Activated T-helper 1 cell treated with Interleukin-2 at 50 U/mL for 16 hours (primary cell): ENCODE data around the gene PTMA.
"Not testable (repeated sequence)": the region's sequence is repeated elsewhere in the genome, so short reads cannot be mapped to it uniquely, and the experiment has no call there.

ENCODE experiments used
- DNase-seq: peaks from one replicate; pipeline ENCODE4 v3.0.0-alpha.2; 2020; ENCODE audit warnings: low read depth

PTMA gene, protein sequence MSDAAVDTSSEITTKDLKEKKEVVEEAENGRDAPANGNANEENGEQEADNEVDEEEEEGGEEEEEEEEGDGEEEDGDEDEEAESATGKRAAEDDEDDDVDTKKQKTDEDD

DNA sequence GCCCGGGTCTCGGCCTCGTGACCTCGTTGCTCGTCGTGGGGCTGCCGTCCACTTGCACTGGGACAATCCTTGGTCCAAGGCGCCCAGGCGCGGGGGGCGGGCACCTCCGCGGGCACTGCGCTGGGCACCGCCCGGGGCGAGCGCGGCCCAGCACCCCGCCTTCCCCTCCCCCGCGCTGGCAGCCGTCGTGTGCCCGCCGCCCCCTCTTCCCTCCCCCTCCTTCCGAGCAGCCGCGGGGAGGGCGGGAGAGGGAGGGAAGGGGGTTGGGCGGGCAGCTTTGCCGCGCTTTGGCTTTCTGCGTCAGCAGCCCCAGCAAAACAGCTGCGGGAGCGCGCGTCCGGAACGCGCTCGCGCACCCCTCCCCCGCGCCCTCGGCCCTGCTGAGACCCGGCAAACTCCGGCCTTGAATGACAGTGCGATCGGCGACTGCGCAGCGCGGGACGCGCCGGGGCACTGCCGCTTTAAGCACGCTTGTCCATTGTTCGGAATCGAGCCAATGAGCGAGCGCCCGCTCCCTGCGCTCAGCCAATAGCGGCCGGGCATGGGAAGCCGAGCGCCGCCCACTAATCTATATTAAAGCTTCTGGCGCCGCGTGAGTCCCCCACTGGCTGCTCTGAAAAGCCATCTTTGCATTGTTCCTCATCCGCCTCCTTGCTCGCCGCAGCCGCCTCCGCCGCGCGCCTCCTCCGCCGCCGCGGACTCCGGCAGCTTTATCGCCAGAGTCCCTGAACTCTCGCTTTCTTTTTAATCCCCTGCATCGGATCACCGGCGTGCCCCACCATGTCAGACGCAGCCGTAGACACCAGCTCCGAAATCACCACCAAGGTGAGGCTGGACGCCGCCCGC is at the start of gene PTMA:
TSS of gene PTMA (plus strand) at position 599 of the 846 bp plus-strand sequence. CDS start at position 781, 182 bp downstream.
- DNase-seq: peak; percentile 100

DNA sequence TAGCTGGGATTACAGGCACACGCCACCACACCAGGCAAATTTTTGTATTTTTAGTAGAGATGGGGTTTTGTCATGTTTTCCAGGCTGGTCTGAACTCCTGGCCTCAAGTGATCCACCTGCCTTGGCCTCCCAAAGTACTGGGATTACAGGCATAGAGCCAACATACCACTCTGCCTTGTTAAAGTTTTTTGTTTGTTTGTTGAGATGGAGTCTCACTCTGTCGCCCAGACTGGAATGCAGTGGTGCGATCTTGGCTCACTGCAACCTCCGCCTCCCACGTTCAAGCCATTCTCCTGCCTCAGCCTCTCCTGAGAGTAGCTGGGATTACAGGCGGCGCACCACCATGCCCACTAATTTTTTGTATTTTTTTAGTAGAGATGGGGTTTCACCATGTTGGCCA is 48.3 kb upstream of the PTMA start:
- not testable (repeated sequence) for DNase-seq

DNA sequence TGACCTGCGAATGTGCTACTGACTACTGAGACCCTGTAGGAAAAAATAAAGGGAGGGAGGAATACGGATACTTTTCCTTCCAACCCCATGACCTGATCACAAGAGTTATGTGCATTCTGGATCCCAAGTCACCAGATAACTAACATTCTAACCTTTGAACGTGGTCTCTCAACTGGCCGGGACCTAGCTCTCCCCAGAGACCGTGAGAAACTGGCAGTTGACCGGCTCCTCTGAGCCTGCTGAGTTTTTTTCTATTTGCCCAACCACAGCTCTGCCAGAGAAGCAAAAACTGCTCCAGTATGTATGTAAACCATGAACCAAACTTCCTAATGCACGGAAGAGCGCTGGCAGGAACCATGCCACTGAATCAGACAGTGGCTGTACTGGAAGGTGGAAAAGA is 47.5 kb upstream of the PTMA start:
- DNase-seq: no peak

DNA sequence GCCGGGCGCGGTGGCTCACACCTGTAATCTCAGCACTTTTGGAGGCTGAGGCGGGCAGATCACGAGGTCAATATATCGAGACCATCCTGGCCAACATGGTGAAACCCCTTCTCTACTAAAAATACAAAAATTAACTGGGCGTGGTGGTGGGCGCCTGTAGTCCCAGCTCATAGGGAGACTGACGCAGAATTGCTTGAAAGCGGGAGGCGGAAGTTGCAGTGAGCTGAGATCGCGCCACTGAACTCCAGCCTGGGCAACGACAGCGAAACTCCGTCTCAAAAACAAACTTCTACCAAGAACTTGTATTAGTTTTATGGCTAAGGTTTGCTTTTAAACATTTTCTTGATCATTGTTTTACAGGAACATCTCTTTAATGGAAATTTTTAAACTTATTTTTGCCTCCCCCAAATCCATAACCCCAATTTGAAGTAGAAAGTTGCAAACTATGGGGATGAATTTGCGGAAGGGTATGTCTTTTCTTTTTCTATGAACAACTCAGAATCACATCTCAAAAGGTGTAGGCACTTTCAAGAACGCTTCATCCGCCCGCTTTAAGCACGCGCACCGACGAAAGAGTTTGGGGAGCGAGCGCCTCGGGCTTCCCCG is 46.8 kb upstream of the PTMA start:
- no peak for DNase-seq

DNA sequence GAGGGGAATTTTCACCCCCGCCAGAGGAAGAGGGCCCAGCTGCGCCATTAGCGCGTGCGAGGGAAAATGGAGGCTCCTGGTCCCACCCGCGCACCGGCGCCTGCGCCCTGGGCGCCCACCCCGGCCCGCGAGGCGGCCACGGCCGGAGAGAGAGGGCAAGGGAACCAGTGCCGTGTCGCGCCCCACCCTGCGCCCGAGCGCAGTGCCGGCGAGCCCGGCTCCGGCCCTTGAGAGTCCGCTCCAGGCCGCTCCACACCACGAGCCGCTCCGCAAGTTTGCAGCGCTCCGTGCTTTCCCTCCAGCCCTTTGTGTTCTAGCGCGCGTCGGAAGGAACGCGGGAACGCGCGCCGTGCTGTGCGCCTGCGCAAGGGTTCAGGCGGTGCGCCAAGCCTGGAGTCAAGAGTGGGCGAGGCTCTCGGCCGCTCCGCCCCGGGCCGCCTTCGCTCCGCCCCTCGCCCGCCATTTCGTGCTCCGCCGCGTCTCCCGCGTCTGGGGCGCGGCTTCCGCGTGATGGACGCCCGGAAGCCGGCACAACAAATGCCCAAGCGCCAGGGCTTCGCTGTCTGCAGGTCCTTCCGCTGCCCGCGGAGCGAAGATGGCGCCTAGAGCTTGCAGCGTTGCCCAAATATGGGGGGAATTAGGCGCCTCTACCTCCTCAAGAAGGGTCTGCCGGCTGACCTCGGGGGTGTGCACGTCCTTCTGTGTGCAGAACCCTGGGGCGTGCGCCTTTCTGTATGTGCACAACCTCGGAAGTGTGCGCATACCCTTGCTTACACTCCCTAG is 46.1 kb upstream of the PTMA start:
- peak; percentile 95 for DNase-seq

DNA sequence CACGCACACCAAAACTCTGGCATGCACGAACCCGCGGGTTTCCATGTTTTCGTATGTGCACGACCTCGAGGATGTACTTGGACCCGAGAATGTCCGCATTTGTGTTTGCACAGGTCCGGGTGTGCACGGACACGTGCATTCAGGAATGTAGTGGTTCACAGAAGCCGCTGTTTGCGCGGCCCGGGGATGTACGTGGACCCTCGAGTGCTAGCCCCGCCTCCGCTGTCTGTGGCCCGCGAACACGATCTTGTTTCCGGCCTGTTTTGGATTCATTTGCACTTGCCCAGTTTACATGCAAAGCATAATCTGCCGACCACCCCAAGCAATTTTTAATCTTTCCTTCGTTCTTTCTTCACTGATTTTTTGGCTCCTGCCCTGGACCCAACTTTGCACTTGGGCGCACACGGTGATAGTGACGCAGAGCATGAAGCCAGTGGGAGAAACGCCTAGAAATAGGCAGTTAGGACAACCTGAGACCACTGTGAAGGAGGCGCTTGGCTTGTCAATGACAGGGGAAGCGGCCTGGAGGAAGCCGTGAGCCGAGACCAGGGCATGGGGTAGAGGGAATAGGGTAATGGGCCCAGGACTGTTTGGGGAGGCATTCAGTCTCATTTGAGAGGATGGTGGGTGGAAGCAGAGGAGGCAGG is 45.4 kb upstream of the PTMA start:
- no peak for DNase-seq

DNA sequence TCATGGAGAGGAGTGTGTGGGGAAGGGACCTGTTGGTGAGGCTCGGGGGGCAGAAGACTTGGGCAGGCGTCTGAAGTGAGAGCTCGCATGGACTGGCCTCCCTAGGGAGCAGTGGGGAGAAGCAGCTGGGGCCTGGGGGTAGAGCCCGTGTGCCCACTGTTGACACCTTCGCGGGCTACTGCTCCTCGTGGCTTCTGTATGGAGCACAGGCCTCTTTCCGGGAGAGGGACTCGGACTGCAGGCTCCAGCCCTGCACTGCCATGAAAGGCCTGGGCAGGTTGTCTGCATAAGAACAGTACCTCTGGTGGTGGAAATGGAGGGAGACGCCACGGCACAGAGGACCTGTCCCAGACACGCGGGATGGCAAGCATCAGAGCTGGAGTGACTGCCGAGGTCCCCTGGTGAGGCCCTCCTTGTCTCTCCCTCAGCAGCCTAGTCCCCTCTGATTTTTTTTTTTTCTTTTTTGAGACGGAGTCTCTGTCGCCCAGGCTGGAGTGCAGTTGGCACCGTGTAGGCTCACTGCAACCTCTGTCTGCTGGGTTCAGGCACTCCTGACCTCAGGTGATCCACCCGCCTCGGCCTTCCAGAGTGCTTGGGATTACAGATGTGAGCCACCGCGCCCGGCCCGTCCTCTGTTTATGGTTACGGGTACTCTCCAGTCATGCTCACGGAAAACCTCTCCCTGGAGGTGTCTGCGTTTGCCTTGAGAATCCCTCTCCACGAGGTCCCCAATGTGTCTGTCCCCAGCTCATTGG is 44.7 kb upstream of the PTMA start:
- DNase-seq: no peak

DNA sequence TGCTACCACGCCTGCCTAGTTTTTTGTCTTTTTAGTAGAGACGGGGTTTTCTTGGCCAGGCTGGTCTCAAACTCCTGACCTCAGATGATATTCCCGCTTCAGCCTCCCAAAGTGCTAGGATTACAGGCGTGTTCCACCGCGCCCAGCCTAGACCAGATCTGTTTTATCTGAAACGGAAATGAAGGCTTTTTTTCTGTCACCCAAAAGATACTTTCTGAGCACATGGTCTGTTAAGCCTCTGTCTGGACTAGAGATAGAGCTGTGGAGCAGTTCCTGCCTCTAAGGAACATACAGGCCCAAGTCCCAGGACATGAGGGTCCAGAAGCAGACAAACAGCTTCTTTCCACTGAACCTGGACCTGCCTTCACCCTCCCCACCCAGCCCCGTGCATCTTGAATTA is 43.6 kb upstream of the PTMA start:
- no peak for DNase-seq

DNA sequence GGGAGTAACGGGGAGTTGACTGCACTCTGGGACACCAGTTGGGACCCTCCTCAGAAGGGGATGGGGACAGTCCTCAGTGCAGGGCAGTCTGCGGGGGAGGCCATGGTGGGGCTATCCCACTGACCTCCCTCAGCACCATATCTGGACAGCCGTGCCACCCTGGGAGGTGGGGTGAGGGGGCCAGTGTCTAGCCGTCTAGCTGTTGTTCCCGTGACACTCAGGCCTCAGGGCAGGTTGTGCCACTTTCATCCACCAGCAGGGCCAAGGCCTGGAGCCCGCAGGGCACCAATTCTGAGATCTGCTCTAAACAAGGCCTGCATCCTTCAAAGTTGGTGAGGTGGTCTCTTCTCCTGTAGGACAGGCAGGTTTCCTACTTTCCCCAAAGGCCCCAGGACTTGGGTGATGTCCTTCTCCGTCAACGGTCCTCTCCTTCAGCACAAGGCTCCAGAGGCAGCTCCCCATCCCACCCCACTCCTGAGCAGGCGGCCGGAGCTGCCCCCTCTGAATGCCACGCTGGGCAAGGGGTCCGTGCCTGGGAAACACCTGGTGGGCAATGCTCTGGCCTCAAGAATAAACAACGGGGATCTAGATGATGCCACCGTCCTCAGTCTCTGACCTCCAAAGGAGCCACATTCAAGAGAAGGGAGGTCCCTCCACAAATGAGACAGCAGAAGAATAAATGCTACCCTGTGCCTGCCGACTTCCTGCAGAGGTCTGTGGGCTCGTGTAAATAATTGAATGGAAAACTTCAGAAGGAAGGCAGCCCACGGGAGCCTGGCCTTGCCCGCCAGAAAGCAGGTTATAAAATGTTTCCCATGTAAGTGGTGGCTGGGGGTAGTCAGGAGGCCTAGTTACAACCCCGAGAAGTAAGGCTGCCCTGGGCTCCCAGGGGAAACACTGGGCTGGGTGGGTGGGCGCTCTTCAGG is 42.8 kb upstream of the PTMA start:
- no peak for DNase-seq

DNA sequence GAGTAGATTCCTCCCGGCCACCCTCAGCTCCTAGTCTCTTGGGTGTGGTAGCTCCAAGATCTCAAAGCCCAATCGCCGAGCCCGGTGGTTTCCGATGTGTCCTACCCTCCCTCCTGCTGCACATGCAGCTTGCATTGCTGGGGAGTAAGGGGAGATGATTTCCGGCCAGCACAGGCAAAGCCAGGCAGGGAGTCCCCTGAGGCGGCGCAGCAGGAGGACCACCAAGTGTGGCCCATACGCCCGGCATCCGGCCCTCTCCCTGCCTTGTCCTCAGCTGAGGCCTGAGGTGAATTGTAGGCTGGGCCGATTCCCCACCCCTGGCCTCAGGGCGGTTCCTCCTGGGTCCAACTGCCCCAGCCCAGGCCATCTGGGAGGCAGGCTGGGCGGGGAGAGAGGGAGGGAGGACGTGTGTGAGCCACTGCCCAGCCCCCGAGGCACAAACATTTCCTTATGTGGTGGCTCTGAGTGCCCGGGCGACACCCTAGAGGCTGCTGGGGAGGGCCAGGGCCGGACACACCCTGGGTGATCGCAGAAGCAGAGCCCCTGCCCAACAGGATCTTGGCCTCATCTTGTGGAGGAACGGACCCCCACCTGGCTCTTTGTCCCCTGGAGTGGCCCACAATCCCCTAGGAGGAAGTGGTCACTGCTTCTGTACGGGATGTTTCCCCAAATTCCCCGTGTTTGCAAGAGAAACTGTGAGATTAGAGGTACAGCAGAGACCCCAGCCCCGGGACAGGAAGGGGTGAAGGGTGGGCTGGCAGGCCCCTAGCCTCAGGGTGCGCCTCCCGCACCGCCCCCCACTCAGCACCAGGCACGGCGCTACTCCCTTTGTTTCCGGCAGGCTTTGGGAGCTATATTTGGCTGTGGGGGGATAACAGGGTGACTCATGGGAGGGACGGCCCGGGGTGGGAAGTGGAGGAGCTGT is 41.9 kb upstream of the PTMA start:
- no peak for DNase-seq

DNA sequence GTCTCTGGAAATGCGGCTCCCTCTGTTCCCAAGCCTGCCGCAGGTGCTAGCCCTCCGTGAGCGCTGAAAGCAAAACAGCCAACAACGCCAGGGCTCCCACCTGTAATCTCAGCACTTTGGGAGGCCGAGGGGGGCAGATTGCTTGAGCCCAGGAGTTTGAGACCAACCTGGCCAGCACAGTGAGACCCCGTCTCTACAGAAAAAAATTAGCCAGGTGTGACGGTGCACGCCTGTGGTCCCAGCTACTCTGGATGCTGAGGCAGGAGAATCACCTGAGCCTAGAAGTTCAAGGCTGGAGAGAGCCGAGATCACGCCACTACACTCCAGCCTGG is 41.3 kb upstream of the PTMA start:
- no peak for DNase-seq

DNA sequence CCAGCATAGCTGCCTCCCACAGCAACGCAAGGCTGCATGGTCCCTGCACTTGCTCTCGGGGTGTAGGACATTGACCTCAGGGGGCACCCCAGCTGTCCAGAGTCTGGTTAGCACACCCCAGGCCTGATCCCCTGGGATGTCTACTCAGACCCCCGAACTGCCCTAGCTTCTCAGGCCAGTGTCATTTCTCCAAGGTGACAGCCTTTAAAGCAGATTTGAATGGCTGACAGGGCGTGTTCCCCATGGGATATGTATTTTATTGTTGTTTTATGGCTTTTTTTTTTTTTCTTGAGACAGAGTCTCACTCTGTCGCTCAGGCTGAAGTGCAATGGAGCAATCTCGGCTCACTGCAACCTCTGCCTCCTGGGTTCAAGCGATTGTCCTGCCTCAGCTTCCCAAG is 40.8 kb upstream of the PTMA start:
- DNase-seq: no peak

DNA sequence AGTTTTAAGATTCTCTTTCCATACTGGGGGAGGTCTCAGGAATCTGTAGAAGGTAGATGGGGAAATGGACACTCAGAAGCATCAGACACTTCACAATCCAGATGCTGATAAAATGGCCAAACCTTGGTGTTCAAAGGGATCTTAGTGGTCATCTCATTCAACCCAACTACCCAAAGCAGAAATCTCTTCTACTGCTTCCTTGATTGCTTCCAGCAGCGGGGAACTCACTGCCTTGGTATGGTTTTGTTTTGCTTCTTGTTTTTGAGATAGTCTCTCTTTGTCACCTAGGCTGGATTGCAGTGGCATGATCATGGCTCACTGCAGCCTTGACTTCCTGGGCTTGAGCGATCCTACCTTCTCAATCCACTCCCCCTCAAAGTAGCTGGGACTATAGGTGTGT is 39.3 kb upstream of the PTMA start:
- no peak for DNase-seq

DNA sequence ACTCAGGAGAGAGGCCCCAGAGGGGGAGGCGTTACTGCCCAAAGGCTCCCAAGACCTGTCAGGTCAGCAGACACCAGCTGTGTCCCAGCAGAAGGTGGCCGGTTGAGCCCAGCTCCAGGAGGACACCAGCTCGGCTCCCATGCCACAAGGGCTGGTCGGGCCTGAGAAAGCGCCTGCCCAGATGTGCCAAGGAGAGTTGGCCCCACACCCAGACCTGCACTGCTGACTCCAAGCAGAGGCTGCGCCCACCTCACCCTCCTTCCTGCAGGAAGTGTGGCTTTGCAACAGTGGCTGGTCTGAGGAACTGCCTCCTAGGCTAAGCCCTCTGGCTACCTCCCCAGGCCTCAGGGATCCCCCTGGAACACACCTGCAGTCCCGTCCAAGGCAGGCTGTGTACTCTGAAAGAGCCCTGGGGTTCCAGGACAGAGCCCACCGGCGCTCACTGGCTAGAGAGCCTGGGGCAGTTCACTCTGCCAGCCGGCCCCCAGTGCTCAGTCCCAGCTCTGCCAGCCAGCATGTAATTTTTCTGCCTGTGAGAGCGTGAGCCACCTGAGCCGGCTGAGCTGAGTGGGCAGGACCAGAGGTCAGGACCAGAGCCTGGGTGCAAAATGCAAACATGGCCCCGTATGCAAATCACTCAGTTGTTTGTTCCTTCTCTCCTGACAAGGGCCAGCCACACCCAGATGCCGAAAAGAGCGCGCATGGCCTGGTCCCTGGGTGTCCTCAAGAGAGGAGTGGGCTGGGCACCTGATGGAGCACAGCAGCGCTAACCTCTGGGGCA is 36.9 kb upstream of the PTMA start:
- no peak for DNase-seq

DNA sequence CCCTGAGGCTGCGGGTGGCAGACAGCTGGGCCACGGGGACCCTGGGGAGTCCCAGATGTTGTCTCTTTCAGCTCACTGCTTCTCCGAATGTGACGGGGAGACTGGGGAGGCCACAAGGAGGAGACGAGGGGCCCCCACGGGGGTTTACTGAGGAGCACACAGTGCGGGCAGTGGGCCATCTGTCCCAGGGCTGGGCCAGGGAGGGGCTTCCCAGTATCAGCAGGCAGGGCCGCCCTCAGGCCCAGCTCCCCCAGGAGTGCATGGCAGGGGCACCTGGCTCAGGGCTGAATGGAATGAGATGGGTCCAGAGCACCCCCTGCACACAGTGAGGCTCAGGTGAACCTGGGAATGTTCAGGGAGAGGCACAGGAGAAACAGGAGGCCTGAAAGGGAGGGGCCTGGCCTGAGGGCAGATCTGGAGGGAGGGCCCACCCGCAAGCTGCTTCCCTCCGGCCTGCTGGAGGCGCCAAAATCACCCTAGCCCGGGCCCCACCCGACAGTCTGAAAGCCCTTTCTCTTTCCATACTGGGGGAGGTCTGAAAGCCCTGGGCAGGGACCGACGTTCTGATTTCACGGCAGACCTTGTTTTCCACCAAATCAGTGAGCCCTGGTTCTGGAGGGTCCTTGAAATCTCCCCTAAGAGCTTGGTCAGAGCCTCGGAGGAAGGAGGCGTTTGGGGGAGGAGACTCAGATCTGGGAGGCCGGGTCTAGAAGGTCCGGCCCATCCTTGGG is 35.5 kb upstream of the PTMA start:
- no peak for DNase-seq

DNA sequence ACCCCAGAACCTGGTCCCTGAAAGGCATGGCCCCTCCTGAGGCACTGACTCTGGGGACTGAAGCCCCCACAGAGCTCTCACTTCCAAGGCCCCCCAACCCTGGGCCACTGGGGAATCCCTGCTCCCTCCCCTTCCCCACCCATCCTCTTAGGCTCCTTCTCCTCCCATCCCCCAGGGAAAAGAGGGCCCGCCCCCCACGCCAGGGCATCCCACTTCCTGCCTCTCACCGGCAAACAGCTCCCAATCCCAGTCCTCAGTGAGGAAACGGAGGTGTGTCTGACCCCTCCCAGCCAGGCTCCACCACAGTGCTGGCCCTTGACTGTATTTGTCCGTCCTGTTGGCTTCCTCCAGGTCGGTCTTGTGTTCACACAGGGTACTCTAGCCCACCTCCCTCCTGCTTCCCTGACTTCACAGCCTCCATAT is 35.0 kb upstream of the PTMA start:
- no peak for DNase-seq

DNA sequence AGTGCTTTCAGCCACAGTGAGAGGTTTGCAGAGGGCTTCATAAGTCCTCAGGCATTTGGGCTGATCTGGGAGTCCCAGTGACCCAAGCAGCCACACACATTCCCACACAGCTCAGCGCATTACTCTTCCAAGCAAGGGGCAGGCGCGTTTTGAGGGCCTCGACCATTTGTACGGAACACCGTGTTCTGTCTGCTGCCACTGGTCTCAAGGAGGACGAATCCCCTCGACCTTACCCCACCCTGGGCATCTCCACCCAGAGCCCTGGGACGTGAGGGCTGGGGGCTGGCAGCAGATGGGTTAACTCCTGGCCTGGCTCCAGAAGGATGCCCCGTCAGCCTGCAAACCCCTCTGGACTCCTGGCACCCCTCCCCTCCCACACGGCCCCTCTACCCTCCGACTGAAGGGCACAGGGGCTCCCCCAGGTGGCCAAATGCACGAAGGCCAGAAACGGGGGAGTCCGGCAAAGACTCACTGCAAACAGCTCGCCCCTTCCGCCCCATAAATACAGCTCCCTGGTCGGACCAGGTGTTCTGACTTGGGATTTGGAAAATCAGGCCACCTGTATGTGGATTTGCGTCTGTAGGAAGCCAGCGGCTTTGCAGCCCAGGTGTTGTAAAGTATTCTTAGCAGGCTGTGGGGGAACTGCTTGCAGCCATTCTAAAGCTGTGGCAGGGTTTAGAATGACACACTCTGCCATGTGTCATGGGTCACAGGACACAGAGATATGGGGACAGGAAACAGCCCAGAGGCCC is 33.6 kb upstream of the PTMA start:
- peak; percentile 13 for DNase-seq
